ENCODE data around the gene CCDC178.

Gene CCDC178

DNA sequence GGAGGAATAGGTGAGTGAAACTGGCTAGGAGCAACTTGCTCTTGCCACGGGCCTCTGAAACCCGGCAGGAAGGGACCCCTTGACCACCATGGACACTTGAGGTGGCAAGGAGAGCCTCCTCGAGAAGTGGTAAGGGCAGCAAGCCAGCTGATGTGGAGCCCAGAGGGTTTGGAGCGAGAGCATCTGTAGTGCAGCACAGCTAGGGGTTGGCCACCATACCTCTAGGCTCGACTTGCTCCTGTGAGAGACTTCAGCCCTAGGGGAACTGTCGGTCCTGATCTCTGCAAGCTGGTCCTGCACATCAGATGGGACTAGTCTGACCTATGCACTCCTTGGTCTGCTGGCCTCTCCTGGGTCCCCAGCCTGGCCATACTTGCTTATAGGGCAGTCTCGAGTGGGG lies 158.4 kb downstream of the CCDC178 start:
- TF ChIP-seq, protein P1, sequence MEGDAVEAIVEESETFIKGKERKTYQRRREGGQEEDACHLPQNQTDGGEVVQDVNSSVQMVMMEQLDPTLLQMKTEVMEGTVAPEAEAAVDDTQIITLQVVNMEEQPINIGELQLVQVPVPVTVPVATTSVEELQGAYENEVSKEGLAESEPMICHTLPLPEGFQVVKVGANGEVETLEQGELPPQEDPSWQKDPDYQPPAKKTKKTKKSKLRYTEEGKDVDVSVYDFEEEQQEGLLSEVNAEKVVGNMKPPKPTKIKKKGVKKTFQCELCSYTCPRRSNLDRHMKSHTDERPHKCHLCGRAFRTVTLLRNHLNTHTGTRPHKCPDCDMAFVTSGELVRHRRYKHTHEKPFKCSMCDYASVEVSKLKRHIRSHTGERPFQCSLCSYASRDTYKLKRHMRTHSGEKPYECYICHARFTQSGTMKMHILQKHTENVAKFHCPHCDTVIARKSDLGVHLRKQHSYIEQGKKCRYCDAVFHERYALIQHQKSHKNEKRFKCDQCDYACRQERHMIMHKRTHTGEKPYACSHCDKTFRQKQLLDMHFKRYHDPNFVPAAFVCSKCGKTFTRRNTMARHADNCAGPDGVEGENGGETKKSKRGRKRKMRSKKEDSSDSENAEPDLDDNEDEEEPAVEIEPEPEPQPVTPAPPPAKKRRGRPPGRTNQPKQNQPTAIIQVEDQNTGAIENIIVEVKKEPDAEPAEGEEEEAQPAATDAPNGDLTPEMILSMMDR (IDR thresholded peaks at IDR 0.05; ENCODE audit: low read depth, low read length, missing control alignments), result no peak
- H3K4me3 ChIP-seq (ENCODE audit: low read depth, low read length), result no peak overlapping the region
- no peak for DNase-seq (ENCODE audit: low read depth)

DNA sequence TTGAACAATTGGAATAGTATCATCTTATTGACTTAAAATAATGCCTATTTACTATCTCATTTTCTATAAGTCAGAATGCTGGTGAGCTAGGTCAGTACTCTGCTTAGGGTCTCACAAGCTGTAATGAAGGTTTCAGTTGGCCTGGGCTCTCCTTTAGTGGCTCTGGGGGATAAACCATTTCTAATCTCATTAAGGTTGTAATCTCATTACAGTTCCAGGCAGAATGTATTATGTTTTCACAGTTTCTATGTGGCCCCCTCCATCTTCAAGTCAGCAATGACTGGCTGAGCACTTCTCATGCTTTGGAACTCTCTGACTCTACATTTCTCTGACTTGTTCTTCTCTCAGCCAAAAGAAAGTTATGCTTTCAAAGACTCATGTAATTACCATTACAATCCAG lies 163.1 kb downstream of the CCDC178 start:
- TF ChIP-seq, protein P1 (IDR thresholded peaks at IDR 0.05; ENCODE audit: low read depth, low read length, missing control alignments), result no peak
- DNase-seq (ENCODE audit: low read depth), result no peak
- H3K4me3 ChIP-seq (ENCODE audit: low read depth, low read length), result no peak overlapping the region

DNA sequence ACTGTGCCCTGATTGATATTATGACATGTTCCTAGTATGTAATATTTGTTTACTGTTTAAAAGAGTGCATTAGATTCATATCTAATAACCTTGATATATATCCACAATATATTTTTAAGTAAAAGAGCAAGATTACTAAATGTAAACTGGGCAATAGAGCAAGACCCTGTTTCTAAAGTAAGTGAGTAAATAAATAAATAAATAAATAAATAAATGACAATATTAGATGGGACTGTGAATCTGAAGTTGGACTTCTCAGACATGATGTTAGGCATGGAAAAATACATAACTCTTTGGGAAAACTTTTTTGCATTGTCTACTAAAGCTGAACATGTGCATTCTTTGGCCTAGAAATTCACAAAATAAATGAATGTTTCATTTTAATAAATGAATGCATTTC lies 164.7 kb downstream of the CCDC178 start:
- no peak overlapping the region for H3K4me3 ChIP-seq (ENCODE audit: low read depth, low read length)
- TF ChIP-seq, protein P1 (IDR thresholded peaks at IDR 0.05; ENCODE audit: low read depth, low read length, missing control alignments), result no peak
- DNase-seq (ENCODE audit: low read depth), result no peak

DNA sequence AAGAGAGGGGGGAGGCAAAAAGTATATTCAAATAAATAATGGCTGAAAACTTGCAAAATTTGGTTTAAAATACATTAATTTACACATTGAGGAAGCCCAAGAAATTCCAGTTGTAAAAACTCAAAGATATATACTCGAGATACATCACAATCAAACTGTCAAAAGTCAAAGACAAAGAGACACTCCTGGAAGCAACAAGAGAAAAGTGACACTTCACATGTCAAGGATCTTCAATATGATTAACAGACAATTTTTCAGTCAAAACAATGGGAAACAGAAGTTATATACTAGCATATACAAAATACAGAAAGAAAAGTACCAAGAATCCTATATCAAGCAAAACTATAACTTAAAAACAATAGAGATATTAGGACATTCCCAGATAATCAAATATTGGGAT lies 170.2 kb downstream of the CCDC178 start:
- H3K4me3 ChIP-seq (ENCODE audit: low read depth, low read length), result no peak overlapping the region
- no peak for DNase-seq (ENCODE audit: low read depth)
- TF ChIP-seq, protein P1 (IDR thresholded peaks at IDR 0.05; ENCODE audit: low read depth, low read length, missing control alignments), result no peak

DNA sequence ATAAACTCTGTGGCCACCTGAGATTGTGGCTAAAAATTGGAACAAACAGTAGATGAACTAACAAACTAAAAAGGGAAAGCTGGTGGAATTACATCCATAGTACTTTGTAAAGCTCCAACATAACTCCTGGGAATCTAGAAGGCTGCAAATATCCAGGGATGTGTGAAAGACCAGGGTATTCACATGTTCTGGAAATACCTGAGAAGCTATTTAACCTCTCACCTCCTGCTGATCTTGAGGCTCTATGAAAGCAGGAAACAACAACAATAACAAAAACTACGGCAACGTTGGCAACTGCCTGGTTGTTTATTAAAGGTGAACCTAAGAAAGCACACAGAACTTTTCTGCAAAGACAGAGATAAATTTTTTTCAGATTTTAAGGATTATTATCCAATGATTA lies 171.3 kb downstream of the CCDC178 start:
- DNase-seq (ENCODE audit: low read depth), result no peak
- no peak overlapping the region for H3K4me3 ChIP-seq (ENCODE audit: low read depth, low read length)
- TF ChIP-seq, protein P1 (IDR thresholded peaks at IDR 0.05; ENCODE audit: low read depth, low read length, missing control alignments), result no peak

DNA sequence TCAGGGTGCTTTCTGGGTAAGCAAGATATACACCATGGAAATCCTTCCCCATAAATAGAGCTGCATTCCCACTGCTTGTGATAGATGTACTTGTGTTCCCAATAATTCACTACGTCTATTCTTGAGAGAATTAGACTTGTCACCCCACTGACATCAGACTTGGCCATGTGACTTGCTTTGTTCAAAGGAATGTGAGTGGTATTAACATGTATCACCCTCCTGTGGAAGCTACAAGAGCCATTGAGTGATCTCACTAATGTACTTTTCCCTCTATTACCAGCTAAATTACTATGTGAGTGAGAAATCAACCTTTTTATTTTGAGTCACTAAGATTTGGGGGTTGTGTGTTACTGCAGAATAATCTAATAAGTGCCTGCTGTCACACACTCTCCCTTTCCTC lies 176.0 kb downstream of the CCDC178 start:
- no peak for DNase-seq (ENCODE audit: low read depth)
- no peak overlapping the region for H3K4me3 ChIP-seq (ENCODE audit: low read depth, low read length)
- TF ChIP-seq, protein P1 (IDR thresholded peaks at IDR 0.05; ENCODE audit: low read depth, low read length, missing control alignments), result no peak

DNA sequence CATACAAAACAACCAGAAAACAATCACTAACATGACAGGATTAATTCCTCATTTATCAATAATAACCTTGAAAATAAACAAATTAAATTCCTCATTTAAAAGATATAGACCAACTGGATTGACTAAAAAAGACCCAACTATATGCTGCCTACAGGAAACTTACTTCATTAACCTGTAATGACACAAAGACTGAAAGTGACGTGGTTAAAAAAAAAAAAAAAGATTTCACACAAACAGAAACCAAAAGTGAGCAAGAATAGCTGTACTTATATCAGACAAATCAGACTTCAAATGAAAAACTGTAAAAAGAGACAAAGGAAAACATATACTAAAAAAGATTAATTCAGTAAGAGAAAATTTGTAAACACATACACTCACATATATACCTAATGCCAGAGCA lies 201.2 kb downstream of the CCDC178 start:
- TF ChIP-seq, protein P1 (IDR thresholded peaks at IDR 0.05; ENCODE audit: low read depth, low read length, missing control alignments), result no peak
- no peak for DNase-seq (ENCODE audit: low read depth)
- H3K4me3 ChIP-seq (ENCODE audit: low read depth, low read length), result no peak overlapping the region
